K562 (cell line): ENCODE data around the gene A1BG. TPM values are rescaled to one million over a fixed set of nuclear protein-coding genes. Genes with fewer than 3 reads are reported as not detected.
A peak's percentile ranks its signal among the peaks of the same experiment; 100 is the strongest.

ENCODE experiments used
- CBX1 ChIP-seq: sonication (generic); IDR thresholded peaks from 2 replicates; pipeline ENCODE4 v1.6.1; 2016; ENCODE audit warnings: antibody characterized with exemption, low read depth, mild to moderate bottlenecking
- E2F3 ChIP-seq: fragments of 250-450 bp; sonication (Bioruptor Pico); IDR thresholded peaks from 2 replicates; pipeline ENCODE4 v1.4.0; 2020; ENCODE audit warnings: mild to moderate bottlenecking
- EHMT2 ChIP-seq: fragments of 450-650 bp; IDR thresholded peaks from 2 replicates; pipeline ENCODE4 v1.6.1; 2018; ENCODE audit warnings: antibody characterized with exemption
- FOXM1 ChIP-seq, 2 experiments: fragments of 450-650 bp in 1 of 2; sonication (generic) in 1 of 2; formaldehyde crosslinking in 1 of 2; IDR thresholded peaks; 2 replicates each; pipeline versions ENCODE4 v1.6.1 to v1.9.0; 2017 to 2022; ENCODE audit warnings: low read depth in 2 of 2, mild to moderate bottlenecking in 2 of 2, missing genetic modification reagents in 1 of 2, moderate library complexity in 1 of 2
- GATA2 ChIP-seq: sonication (generic); formaldehyde crosslinking; IDR thresholded peaks from 2 replicates; pipeline ENCODE4 v1.4.0; 2020; ENCODE audit warnings: mild to moderate bottlenecking, missing genetic modification reagents
- GATAD2B ChIP-seq: fragments of 450-650 bp; IDR thresholded peaks from 2 replicates; pipeline ENCODE4 v1.6.1; 2017; ENCODE audit warnings: mild to moderate bottlenecking, borderline replicate concordance
- JUN ChIP-seq, 2 experiments: sonication (generic) in 1 of 2; formaldehyde crosslinking in 1 of 2; IDR thresholded peaks; 2 replicates each; pipeline versions ENCODE4 v1.6.1 to v1.8.0; 2012 to 2022; ENCODE audit warnings: borderline replicate concordance in 2 of 2, mild to moderate bottlenecking in 2 of 2, improper control_type of control experiment in 1 of 2, low read depth in 1 of 2, low read length in 1 of 2, missing genetic modification reagents in 1 of 2
- KLF6 ChIP-seq: fragments of 250-450 bp; sonication (Bioruptor Pico); IDR thresholded peaks from 2 replicates; pipeline ENCODE4 v1.4.0; 2020; ENCODE audit warnings: mild to moderate bottlenecking, moderate library complexity, borderline replicate concordance
- MAX ChIP-seq: sonication (generic); formaldehyde crosslinking; IDR thresholded peaks from 2 replicates; pipeline ENCODE4 v1.9.0; 2022; ENCODE audit warnings: mild to moderate bottlenecking, missing genetic modification reagents
- MAZ ChIP-seq, 2 experiments: fragments of 450-650 bp in 1 of 2; sonication (generic) in 1 of 2; formaldehyde crosslinking; IDR thresholded peaks in 1 of 2; conservative IDR thresholded peaks in 1 of 2; 2 replicates each; pipeline versions ENCODE4 v1.4.0 to v1.5.0; 2020; ENCODE audit warnings: mild to moderate bottlenecking in 1 of 2, missing genetic modification reagents in 1 of 2
- MCM3 ChIP-seq: fragments of 450-650 bp; IDR thresholded peaks from 2 replicates; pipeline ENCODE4 v1.6.1; 2016
- NBN ChIP-seq: fragments of 450-650 bp; IDR thresholded peaks from 2 replicates; pipeline ENCODE4 v1.6.1; 2016; ENCODE audit warnings: low read depth, mild to moderate bottlenecking
- NCOA2 ChIP-seq, 2 experiments: fragments of 450-650 bp; IDR thresholded peaks; 2 replicates each; pipeline ENCODE4 v1.6.1; 2018; ENCODE audit warnings: mild to moderate bottlenecking in 2 of 2, moderate library complexity in 1 of 2; ENCODE audit not compliant: partially characterized antibody in 2 of 2
- NFATC3 ChIP-seq: fragments of 450-650 bp; IDR thresholded peaks from 2 replicates; pipeline ENCODE4 v1.6.1; 2017; ENCODE audit warnings: mild to moderate bottlenecking
- NKRF ChIP-seq: fragments of 450-650 bp; IDR thresholded peaks from 2 replicates; pipeline ENCODE4 v1.6.1; 2016; ENCODE audit warnings: borderline replicate concordance
- POLR2AphosphoS5 ChIP-seq: IDR thresholded peaks from 2 replicates; pipeline ENCODE4 v1.6.1; 2011; ENCODE audit warnings: mild to moderate bottlenecking, low read depth, low read length, moderate library complexity; ENCODE audit not compliant: control insufficient read depth, insufficient read depth
- POU5F1 ChIP-seq: fragments of 150-350 bp; IDR thresholded peaks from 2 replicates; pipeline ENCODE4 v1.6.1; 2014; ENCODE audit warnings: borderline replicate concordance, low read length, low read depth, mild to moderate bottlenecking; ENCODE audit not compliant: partially characterized antibody
- TEAD1 ChIP-seq, 2 experiments: fragments of 450-650 bp in 1 of 2; sonication (generic) in 1 of 2; formaldehyde crosslinking; IDR thresholded peaks; 2 replicates each; pipeline versions ENCODE4 v1.4.0 to v1.8.0; 2020 to 2022; ENCODE audit warnings: mild to moderate bottlenecking in 2 of 2, missing genetic modification reagents in 1 of 2
- TFAP4 ChIP-seq: sonication (generic); formaldehyde crosslinking; IDR thresholded peaks from 2 replicates; pipeline ENCODE4 v1.8.0; 2022; ENCODE audit warnings: missing genetic modification reagents, mild to moderate bottlenecking, moderate library complexity, borderline replicate concordance
- TSC22D4 ChIP-seq: fragments of 450-650 bp; IDR thresholded peaks from 2 replicates; pipeline ENCODE4 v1.6.1; 2016; ENCODE audit warnings: missing genetic modification characterization, missing biosample characterization, control low read depth
- ZBTB1 ChIP-seq: sonication (generic); formaldehyde crosslinking; IDR thresholded peaks from 2 replicates; pipeline ENCODE4 v1.8.1; 2023; ENCODE audit warnings: missing genetic modification reagents, low read depth, mild to moderate bottlenecking, borderline replicate concordance
- ZNF3 ChIP-seq: fragments of 250-450 bp; sonication (Bioruptor Pico); IDR thresholded peaks from 2 replicates; pipeline ENCODE4 v1.5.0; 2021; ENCODE audit warnings: mild to moderate bottlenecking, moderate library complexity
- ZNF311 ChIP-seq: fragments of 250-450 bp; sonication (Bioruptor Pico); IDR thresholded peaks from 2 replicates; pipeline ENCODE4 v1.4.0; 2020; ENCODE audit warnings: mild to moderate bottlenecking, moderate library complexity
- ZNF561 ChIP-seq: fragments of 450-650 bp; formaldehyde crosslinking; conservative IDR thresholded peaks from 2 replicates; pipeline ENCODE4 v1.4.0; 2020; ENCODE audit warnings: mild to moderate bottlenecking, moderate library complexity
- polyA plus RNA-seq, 8 experiments: library from polyadenylated mRNA; depleted of rRNA in 4 of 8; stranded (reverse) in 5 of 8; unstranded in 3 of 8; fragments of >200 nt; fragmentation: Nextera tagmentation in 2 of 8; fragmentation: Illumina TruSeq in 1 of 8; extraction: Ambion mirVana in 2 of 8; extraction: Trizol in 1 of 8; gene quantifications; 2 replicates each; pipeline versions ENCODE4 v1.2.1 to v1.2.3, GENCODE V29; 2011 to 2014; ENCODE audit warnings: inconsistent platforms in 1 of 8, missing spikeins in 1 of 8
- total RNA-seq, 7 experiments: library from RNA; depleted of rRNA in 6 of 7; stranded (reverse); fragments of >200 nt in 6 of 7; fragmentation: Illumina TruSeq in 2 of 7; extraction: Trizol in 2 of 7; gene quantifications; 2 replicates each; pipeline versions ENCODE4 v1.2.1 to v1.2.3, GENCODE V29; 2011 to 2021; ENCODE audit warnings: low replicate concordance in 1 of 7

The A1BG gene
- total and polyA plus RNA-seq, 9 of the 15 experiments (the other 6 are each of a cell fraction or from before 2014, with no cell fraction given), result 0.10 to 19.8 (median 2.6) TPM

- TF ChIP-seq EHMT2, result no peak
- no peak for TF ChIP-seq ZNF561 (CRISPR knock-in tag)
- TF ChIP-seq FOXM1 (IDR thresholded peaks at IDR 0.05; ENCODE audit: low read depth), result no peak
- no peak; the same call in 1 of the 2 replicates for TF ChIP-seq FOXM1 (CRISPR knock-in tag; IDR thresholded peaks at IDR 0.05; ENCODE audit: low read depth)
- peak; percentile 44; the same call in 1 of the 2 replicates for TF ChIP-seq TFAP4
- TF ChIP-seq TEAD1 (CRISPR knock-in tag; IDR thresholded peaks at IDR 0.05), result 0 out of 4 replicates have a peak, but pooled peaks of 1 of the 2 experiments have one; percentile 58
- TF ChIP-seq POU5F1, result no peak
- no peak for TF ChIP-seq NBN
- no peak for TF ChIP-seq CBX1
- no peak for TF ChIP-seq TSC22D4 (tag)
- no peak for TF ChIP-seq POLR2AphosphoS5
- no peak for TF ChIP-seq GATAD2B
- no peak for TF ChIP-seq JUN (IDR thresholded peaks at IDR 0.05; ENCODE audit: borderline replicate concordance, low read depth, low read length)
- TF ChIP-seq JUN (CRISPR knock-in tag; IDR thresholded peaks at IDR 0.05; ENCODE audit: borderline replicate concordance), result peak; percentile 74; the same call in 1 of the 2 replicates
- no peak for TF ChIP-seq NKRF
- no peak for TF ChIP-seq ZBTB1 (CRISPR knock-in tag)
- peak; percentile 56; the same call in 1 of the 2 replicates for TF ChIP-seq MAX (CRISPR knock-in tag)
- no peak for TF ChIP-seq MCM3
- TF ChIP-seq GATA2, result no peak
- no peak for TF ChIP-seq NFATC3
- no peak for TF ChIP-seq NCOA2 (IDR thresholded peaks at IDR 0.05; ENCODE audit: partially characterized antibody in 2 of 2)
- TF ChIP-seq KLF6 (CRISPR knock-in tag), result no peak
- no peak for TF ChIP-seq ZNF3 (CRISPR knock-in tag)
- no peak for TF ChIP-seq ZNF311 (CRISPR knock-in tag)
- no peak for TF ChIP-seq E2F3
- peak; percentile 44 to 65 for TF ChIP-seq MAZ (CRISPR knock-in tag; conservative IDR thresholded peaks at IDR 0.05 in 1 of 2, IDR thresholded peaks at IDR 0.05 in 1 of 2)
Measured at GRCh38 chr19:58346961-58347929, 6.0 kb downstream of the A1BG start (continued).
